ENCODE measurements around the gene ALG2.

The ALG2 gene

DNA sequence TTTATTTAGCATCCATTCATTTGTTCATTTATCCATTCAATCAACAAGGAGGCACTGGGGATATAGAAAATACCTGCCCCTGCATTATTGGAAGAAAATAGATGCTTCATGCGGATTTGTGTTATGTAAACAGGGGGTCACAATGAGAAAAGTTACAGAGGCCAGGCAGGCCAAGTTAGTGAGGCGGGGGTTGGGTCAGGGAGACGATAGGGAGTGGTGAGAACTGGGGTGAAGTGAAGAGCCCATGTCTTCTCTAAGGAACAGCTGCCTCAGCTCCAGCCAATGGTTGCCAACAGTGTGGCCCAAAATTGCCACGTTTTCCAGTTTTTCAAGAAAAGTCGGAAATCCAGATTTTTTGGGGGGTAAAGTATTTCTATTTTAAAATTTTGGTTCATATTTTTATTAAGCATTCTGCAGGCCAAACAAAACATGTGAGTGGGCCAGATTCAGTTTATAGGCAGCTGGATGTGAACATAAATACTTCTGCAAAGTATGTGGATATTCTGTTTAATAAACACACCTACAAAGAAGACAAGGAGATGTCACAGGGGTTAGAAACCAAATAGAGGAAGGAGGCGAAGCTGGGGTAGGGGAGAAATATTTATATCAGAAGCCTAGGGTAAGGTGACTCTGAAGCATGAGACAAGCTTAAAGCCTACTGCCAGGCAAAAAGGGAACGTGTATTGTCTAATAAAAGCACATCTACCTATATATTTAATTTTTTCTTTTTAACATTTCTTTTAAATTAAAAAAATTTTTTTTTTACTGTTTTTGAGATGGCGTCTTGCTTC is 44.0 kb downstream of the ALG2 start:
- no peaks in the 10 kb centered on the region for H3K9me3 ChIP-seq
- H3K4me3 ChIP-seq (ENCODE audit: low read depth, low read length): no peak overlapping the region
- TF ChIP-seq, protein P1, sequence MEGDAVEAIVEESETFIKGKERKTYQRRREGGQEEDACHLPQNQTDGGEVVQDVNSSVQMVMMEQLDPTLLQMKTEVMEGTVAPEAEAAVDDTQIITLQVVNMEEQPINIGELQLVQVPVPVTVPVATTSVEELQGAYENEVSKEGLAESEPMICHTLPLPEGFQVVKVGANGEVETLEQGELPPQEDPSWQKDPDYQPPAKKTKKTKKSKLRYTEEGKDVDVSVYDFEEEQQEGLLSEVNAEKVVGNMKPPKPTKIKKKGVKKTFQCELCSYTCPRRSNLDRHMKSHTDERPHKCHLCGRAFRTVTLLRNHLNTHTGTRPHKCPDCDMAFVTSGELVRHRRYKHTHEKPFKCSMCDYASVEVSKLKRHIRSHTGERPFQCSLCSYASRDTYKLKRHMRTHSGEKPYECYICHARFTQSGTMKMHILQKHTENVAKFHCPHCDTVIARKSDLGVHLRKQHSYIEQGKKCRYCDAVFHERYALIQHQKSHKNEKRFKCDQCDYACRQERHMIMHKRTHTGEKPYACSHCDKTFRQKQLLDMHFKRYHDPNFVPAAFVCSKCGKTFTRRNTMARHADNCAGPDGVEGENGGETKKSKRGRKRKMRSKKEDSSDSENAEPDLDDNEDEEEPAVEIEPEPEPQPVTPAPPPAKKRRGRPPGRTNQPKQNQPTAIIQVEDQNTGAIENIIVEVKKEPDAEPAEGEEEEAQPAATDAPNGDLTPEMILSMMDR (IDR thresholded peaks at IDR 0.05; ENCODE audit: low read depth, low read length): no peak
- H3K27me3 ChIP-seq: no peaks in the 10 kb centered on the region
- DNase-seq: no peak
- H3K36me3 ChIP-seq: no peaks in the 10 kb centered on the region
- peaks cover 7% of the 10 kb centered on the region; the same call in 1 of the 2 replicates for H3K4me1 ChIP-seq

DNA sequence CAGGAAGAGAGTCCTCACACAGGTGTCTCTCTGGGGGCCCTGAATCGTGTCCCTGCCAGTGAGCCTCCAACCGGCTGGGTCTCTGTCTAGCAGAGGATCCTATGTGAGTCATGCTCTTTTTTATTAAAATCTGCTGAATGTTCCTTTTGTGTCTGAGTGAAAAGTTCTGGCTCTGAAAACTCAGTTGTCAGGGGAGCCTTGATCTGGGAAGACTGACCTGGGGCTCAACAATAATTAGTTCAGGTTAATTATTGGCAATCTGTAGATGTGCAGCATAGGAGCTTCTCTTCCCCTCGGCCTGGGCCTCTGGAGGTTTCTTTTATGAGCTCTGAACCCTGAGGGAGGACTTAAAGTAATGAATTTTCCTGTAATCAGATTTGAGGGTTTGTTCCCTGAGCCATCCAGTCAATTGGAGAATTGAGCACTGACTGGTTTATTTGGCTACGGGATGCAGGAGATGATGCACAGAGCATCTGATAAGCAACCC is 45.2 kb downstream of the ALG2 start:
- no peak for DNase-seq
- H3K36me3 ChIP-seq: no peaks in the 10 kb centered on the region
- no peak overlapping the region for H3K4me3 ChIP-seq (ENCODE audit: low read depth, low read length)
- no peaks in the 10 kb centered on the region for H3K27me3 ChIP-seq
- TF ChIP-seq, protein P1 (IDR thresholded peaks at IDR 0.05; ENCODE audit: low read depth, low read length): no peak
- H3K9me3 ChIP-seq: no peaks in the 10 kb centered on the region
- peaks cover 7% of the 10 kb centered on the region; the same call in 1 of the 2 replicates for H3K4me1 ChIP-seq

DNA sequence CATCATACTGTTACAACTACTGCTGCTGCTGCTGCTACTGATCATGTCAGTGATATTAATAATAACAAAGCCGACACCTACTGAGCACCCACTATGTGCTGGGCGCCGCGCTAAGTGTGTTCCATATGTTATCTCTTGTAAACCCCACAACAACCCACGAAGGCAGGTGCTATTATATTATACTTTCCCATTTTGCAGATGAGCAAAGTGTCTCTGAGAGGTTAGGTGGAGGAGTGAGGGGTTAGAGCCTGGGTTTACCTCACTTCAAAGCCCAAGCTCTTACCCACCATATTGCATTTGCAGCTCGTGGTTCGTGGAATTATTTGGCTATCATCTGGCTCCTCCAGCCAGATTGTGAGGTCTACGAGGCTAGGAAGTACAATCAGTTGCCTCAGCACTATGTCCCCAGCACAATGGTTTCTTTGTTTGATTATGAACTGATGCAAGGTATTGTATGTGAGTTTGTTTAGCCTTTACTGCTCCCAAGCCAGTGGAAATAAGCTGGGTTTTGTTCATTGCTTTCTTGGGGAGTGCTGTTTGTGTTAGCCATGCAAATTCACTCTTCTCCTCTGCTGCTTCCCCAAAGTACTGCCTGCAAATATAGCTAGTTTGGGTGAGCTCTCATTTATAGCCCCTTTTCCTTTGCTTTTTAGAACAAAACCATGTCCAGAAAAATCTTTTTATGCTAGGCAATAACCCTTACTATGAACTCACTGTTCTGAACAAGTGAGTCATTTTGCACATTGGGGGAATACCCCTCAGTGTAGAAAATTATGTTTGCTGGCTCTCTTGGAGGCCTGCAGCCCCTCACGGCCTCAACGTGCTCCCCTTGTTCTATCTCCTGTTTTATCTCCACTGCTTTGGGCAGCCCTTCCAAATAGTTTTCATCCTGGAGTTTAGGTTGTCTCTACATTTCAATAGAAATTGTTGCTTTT is 47.9 kb downstream of the ALG2 start:
- Histone ChIP-seq H3K36me3 (no peaks in the 10 kb centered on the region), H3K9me3 (no peaks in the 10 kb centered on the region), H3K4me3 (ENCODE audit: low read depth, low read length) (no peak overlapping the region), H3K4me1 (peaks cover 19% of the 10 kb centered on the region), H3K27me3 (no peaks in the 10 kb centered on the region)
- no peak for DNase-seq
- TF ChIP-seq, protein P1 (IDR thresholded peaks at IDR 0.05; ENCODE audit: low read depth, low read length): no peak

DNA sequence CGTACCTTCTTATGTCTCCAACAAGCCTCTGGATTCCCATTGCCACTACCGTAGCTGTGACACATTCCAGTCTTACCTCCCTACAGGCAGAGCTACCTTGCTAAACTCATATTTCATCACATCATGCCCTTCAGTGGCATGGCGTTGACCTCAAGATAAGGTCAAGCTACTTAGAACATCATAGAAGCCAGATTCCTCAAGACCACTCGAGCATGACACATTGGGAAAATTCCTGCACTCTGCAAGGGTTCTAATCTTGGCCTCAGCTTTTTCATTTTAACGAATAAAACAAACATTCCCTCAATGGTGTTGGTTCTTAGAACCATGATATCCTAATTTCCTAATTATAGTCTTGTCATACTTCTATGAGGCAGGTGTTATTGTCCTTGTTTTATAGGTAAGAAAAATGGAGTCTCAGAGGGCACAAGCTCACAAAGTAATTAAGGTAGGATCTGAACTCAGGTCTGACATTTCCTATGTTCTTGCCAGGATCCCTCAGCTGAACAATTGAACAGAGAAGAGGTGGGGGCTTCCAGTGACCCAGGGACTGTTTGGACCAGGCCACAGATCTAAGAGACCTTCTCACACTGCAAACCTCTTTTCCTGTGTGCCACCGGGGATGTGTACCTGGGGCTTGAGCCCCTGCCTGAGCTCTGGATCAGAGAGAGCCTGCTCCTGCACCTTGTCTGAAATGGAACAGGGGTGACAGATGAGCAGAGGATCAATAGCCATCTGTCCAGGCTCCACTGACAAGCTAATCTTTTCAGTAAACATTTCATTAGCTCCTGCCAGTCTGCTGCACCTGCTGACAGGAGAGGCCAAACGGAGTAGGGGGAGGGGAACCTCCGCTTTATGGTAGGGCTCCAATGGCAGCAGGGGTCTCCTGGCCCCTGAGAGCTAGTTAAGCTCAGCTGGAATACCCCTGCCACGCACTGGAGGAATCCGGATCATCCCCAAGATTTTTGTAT is 49.3 kb downstream of the ALG2 start:
- Histone ChIP-seq H3K36me3 (no peaks in the 10 kb centered on the region), H3K27me3 (no peaks in the 10 kb centered on the region), H3K4me3 (ENCODE audit: low read depth, low read length) (no peak overlapping the region), H3K4me1 (peaks cover 19% of the 10 kb centered on the region), H3K9me3 (no peaks in the 10 kb centered on the region)
- DNase-seq: no peak
- TF ChIP-seq, protein P1 (IDR thresholded peaks at IDR 0.05; ENCODE audit: low read depth, low read length): no peak

DNA sequence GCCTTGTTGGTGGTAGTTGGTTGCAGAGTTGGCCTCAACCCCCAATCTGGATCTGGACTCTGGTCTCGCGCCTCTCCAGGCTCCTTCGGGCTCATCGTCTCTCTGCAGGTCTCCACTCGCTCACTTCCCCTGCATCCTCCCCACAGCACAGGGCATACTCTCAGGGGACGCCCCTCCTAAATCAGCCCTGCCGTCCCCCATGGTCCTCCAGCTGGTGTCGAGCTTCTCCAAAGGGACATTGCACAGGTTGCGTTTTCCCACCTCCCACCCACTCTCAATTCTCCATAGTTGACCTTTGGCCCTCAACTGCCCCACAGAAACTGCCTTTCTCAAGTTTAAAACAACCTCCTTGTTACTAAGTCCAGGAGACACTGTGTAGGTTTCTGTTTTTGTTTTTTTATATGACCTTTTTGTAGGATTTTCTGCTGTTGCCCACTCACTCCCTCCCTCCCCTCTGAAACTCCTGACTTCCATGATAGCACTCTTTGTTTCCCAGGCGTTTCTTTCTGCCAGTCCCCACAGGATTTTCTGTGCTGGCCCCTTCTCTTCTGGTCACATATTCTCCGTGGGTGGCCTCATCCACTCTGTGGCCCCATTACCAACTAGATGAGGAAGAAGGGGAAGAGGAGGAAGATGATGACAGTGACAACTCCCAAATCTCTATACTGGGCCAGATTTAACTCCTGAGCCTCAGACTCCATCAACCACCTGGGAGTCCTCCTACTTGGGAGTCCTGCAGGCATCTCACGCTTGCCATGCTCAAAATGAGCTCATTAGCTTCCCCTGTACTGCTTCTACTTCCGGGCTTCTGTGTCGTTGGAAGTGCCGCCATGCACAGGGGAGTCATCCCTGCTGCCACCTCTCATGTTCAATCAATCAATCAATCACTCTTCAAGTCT is 50.3 kb downstream of the ALG2 start:
- Histone ChIP-seq H3K27me3 (no peaks in the 10 kb centered on the region), H3K4me1 (peaks cover 16% of the 10 kb centered on the region), H3K4me3 (ENCODE audit: low read depth, low read length) (no peak overlapping the region), H3K9me3 (no peaks in the 10 kb centered on the region), H3K36me3 (no peaks in the 10 kb centered on the region)
- TF ChIP-seq, protein P1 (IDR thresholded peaks at IDR 0.05; ENCODE audit: low read depth, low read length): no peak
- no peak for DNase-seq

Measured in BE2C (cell line).